Glutamatergic neuron (in vitro differentiated cells): ENCODE results near the gene COX5A. TPM values are rescaled to one million over a fixed set of nuclear protein-coding genes. Genes with fewer than 3 reads are reported as not detected.

Experiments
- DNase-seq: peaks from one replicate; pipeline ENCODE4 v3.0.0; 2022
- H3K27ac Mint-ChIP-seq: one replicate; pipeline ENCODE4 v1.8.0; 2020; ENCODE audit warnings: mild to moderate bottlenecking, mixed read lengths, inconsistent platforms; ENCODE audit not compliant: unreplicated experiment
- H3K27me3 Mint-ChIP-seq: one replicate; pipeline ENCODE4 v1.8.0; 2020; ENCODE audit warnings: mild to moderate bottlenecking, moderate library complexity, mixed read lengths, inconsistent platforms; ENCODE audit not compliant: unreplicated experiment
- H3K36me3 Mint-ChIP-seq: one replicate; pipeline ENCODE4 v1.8.0; 2020; ENCODE audit warnings: mild to moderate bottlenecking, mixed read lengths, inconsistent platforms; ENCODE audit not compliant: unreplicated experiment
- H3K4me1 Mint-ChIP-seq: one replicate; pipeline ENCODE4 v1.8.0; 2020; ENCODE audit warnings: mild to moderate bottlenecking, low read depth, mixed read lengths, inconsistent platforms; ENCODE audit not compliant: unreplicated experiment
- H3K4me3 Mint-ChIP-seq: one replicate; pipeline ENCODE4 v1.8.0; 2020; ENCODE audit warnings: mild to moderate bottlenecking, mixed read lengths, inconsistent platforms; ENCODE audit not compliant: unreplicated experiment
- H3K9me3 Mint-ChIP-seq: one replicate; pipeline ENCODE4 v1.8.0; 2020; ENCODE audit warnings: mild to moderate bottlenecking, moderate library complexity, mixed read lengths, inconsistent platforms; ENCODE audit not compliant: unreplicated experiment
- CTCF ChIP-seq: fragments of 200-600 bp; sonication (generic); IDR thresholded peaks from one replicate; pipeline ENCODE4 v1.5.0; 2021; ENCODE audit not compliant: partially characterized antibody, unreplicated experiment
- total RNA-seq: library from RNA; stranded (reverse); fragmentation: NEBNext Ultra II Directional; extraction: Animal tissue kit (Norgen Biotek cat#: 25700); gene quantifications from one replicate; pipeline ENCODE4 v1.2.1, GENCODE V29; 2021; ENCODE audit not compliant: unreplicated experiment

COX5A gene
- total RNA-seq, 1 donor from 2014 or later: 219 TPM

GRCh38 chr15:74907163-74907870 is 30.6 kb downstream of the COX5A start:
- H3K4me3 Mint-ChIP-seq: peak overlapping the region; percentile 99
- H3K27ac Mint-ChIP-seq: peak overlapping the region; percentile 96
- no peak for TF ChIP-seq CTCF
- H3K4me1 Mint-ChIP-seq: peaks cover 17% of the 10 kb centered on the region
- peaks cover 14% of the 10 kb centered on the region for H3K9me3 Mint-ChIP-seq
- no peak for DNase-seq
- peaks cover 3% of the 10 kb centered on the region for H3K27me3 Mint-ChIP-seq
- H3K36me3 Mint-ChIP-seq: no peaks in the 10 kb centered on the region

DNA sequence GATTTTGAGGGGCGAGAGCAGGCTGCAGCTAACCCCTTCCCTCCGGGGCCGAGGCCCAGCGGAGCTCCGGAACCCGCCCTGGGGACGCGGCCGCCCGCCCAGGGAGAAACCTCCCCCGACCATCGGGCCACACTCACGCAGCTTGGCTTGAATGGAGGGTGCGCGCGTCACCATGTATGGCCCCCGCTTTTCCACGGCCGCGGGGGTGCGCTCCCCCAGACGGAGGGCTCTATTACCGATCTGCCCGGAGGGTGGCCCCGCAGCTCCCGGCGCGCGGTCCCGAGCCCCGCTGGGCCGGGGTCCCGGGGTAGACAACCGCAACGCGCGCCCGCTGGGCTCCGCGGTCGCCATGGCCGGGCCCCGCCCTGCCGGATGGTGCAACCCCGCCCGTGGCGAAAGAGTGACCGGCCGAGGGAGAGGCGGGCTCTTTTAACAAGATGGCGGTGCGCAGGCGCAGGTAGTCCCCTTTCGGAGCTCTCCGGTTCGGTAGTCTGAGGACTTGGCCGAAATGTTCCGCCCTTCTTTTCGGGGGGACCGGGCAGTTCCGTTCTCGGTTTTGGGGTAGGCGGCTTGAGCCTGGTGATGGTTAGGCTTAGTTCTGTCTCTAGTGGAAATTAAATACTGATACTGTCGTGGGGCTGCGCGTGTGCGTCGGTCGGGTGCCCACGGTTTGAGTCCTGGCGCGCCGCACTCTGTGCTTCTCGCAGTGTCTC is 31.3 kb downstream of the COX5A start, which contains the start of gene FAM219B:
TSS of gene FAM219B (minus strand) at position 402 of the 713 bp plus-strand sequence. CDS start at position 351, 51 bp downstream.
- peak within 1 kb of the TSS; percentile 99 for H3K4me3 Mint-ChIP-seq
- H3K27me3 Mint-ChIP-seq: peaks cover 3% of the 10 kb centered on the region
- peak within 1 kb of the TSS; percentile 96 for H3K27ac Mint-ChIP-seq
- peak; percentile 94 for DNase-seq
- no peaks in the 10 kb centered on the region for H3K36me3 Mint-ChIP-seq
- H3K9me3 Mint-ChIP-seq: peaks cover 14% of the 10 kb centered on the region
- peaks cover 17% of the 10 kb centered on the region for H3K4me1 Mint-ChIP-seq
- TF ChIP-seq CTCF: no peak

GRCh38 chr15:74906067-74906449 is 31.8 kb downstream of the COX5A start:
- peaks cover 3% of the 10 kb centered on the region for H3K27me3 Mint-ChIP-seq
- peaks cover 14% of the 10 kb centered on the region for H3K9me3 Mint-ChIP-seq
- peak overlapping the region; percentile 95 for H3K4me3 Mint-ChIP-seq
- no peak for TF ChIP-seq CTCF
- H3K36me3 Mint-ChIP-seq: no peaks in the 10 kb centered on the region
- peak; percentile 50 for DNase-seq
- peaks cover 17% of the 10 kb centered on the region for H3K4me1 Mint-ChIP-seq
- peak overlapping the region; percentile 85 for H3K27ac Mint-ChIP-seq

GRCh38 chr15:74904190-74904805 is 33.6 kb downstream of the COX5A start:
- Mint-ChIP-seq H3K27ac (no peak overlapping the region), H3K36me3 (peaks cover 4% of the 10 kb centered on the region), H3K9me3 (peaks cover 14% of the 10 kb centered on the region), H3K4me1 (peaks cover 17% of the 10 kb centered on the region), H3K27me3 (peaks cover 5% of the 10 kb centered on the region), H3K4me3 (peak overlapping the region; percentile 95)
- DNase-seq: no peak
- no peak for TF ChIP-seq CTCF
